Measurements from ENCODE around the gene C16orf89.

The C16orf89 gene

GRCh38 chr16:5027575-5028235, 38.1 kb downstream of the C16orf89 start:
- DNase-seq (ENCODE audit: low read depth) = no peak

GRCh38 chr16:5027086-5027485, 38.7 kb downstream of the C16orf89 start:
- DNase-seq (ENCODE audit: low read depth) = no peak

- no peak for DNase-seq (ENCODE audit: low read depth)
Observed at GRCh38 chr16:5026664-5027063, 39.1 kb downstream of the C16orf89 start.

GRCh38 chr16:5025171-5025632, 40.6 kb downstream of the C16orf89 start:
- no peak for DNase-seq (ENCODE audit: low read depth)

GRCh38 chr16:5024632-5025031, 41.1 kb downstream of the C16orf89 start:
- no peak for DNase-seq (ENCODE audit: low read depth)

- DNase-seq (ENCODE audit: low read depth) = no peak
Observed at GRCh38 chr16:5022521-5022920, 43.2 kb downstream of the C16orf89 start.

- no peak for DNase-seq (ENCODE audit: low read depth)
Observed at GRCh38 chr16:5020551-5020950, 45.2 kb downstream of the C16orf89 start.

- no peak for DNase-seq (ENCODE audit: low read depth)
Observed at GRCh38 chr16:5019775-5020174, 46.0 kb downstream of the C16orf89 start.

- no peak for DNase-seq (ENCODE audit: low read depth)
Observed at GRCh38 chr16:5018793-5019192, 47.0 kb downstream of the C16orf89 start.

GRCh38 chr16:5017678-5017969, 48.1 kb downstream of the C16orf89 start:
- DNase-seq (ENCODE audit: low read depth) = no peak

- no peak for DNase-seq (ENCODE audit: low read depth)
Observed at GRCh38 chr16:5016967-5017677, 48.6 kb downstream of the C16orf89 start.

- no peak for DNase-seq (ENCODE audit: low read depth)
Observed at GRCh38 chr16:5015887-5016286, 49.9 kb downstream of the C16orf89 start.

- DNase-seq (ENCODE audit: low read depth) = no peak
Observed at GRCh38 chr16:5015351-5015750, 50.4 kb downstream of the C16orf89 start.

GRCh38 chr16:5012887-5013286, 52.9 kb downstream of the C16orf89 start:
- DNase-seq (ENCODE audit: low read depth) = no peak

GRCh38 chr16:5011637-5012036, 54.1 kb downstream of the C16orf89 start:
- DNase-seq (ENCODE audit: low read depth) = no peak

GRCh38 chr16:5010576-5011329, 55.0 kb downstream of the C16orf89 start:
- no peak for DNase-seq (ENCODE audit: low read depth)

GRCh38 chr16:5008311-5008731, 57.4 kb downstream of the C16orf89 start:
- DNase-seq (ENCODE audit: low read depth) = no peak

- DNase-seq (ENCODE audit: low read depth) = no peak
Observed at GRCh38 chr16:5007256-5007655, 58.5 kb downstream of the C16orf89 start.

- DNase-seq (ENCODE audit: low read depth) = no peak
Observed at GRCh38 chr16:5006348-5007193, 59.2 kb downstream of the C16orf89 start.

- DNase-seq (ENCODE audit: low read depth) = no peak
Observed at GRCh38 chr16:5005916-5006315, 59.8 kb downstream of the C16orf89 start.

GRCh38 chr16:5004311-5004710, 61.4 kb downstream of the C16orf89 start:
- DNase-seq (ENCODE audit: low read depth) = no peak

- no peak for DNase-seq (ENCODE audit: low read depth)
Observed at GRCh38 chr16:5003828-5004227, 61.9 kb downstream of the C16orf89 start.

Data from HS-27A (cell line).